Measurements from ENCODE around the gene CHST15.

Gene CHST15

GRCh38 chr10:124079864-124080263 lies 13.5 kb downstream of the CHST15 start:
- DNase-seq: no peak

DNA sequence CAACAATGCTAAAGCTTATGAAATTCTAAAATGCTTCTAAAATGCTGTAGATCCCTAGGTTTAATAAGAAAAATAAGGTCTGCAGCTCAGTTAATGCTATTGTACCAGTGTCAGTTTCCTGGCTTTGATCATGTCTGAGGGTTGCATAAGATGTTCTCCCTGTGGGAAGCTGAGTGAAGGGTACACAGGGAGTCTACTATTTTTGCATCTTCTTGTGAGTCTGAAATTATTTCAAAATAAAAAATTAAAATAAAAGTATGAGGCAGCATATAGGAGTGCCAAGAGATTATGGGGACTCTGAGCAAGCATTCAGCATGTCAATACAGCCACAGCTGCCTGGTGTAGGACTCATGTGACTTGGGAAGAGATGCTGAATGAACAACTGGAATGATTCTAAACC lies 14.7 kb downstream of the CHST15 start:
- DNase-seq: no peak

DNA sequence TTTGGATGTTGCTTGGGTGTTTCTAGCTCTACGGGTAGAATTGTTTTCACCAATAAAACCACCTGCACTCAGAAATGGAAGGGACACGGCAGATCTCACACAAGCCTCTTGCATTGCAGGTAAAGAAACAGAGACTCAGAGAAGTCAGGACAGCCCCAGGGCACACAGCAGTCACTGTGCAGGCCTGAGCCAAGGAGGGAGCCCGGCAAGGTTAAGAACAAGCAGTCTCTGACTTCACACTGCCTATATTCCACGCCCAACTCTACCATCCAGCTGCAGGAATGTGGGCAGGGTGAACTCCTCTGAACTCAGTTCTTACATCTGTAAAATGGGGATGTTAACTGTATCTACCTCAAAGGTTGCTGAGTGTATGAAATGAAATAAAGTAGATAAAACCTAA lies 15.4 kb downstream of the CHST15 start:
- no peak for DNase-seq

- DNase-seq: no peak
These were observed 16.0 kb downstream of the CHST15 start for GRCh38 chr10:124077208-124077993.

GRCh38 chr10:124076148-124076733 lies 17.2 kb downstream of the CHST15 start:
- no peak for DNase-seq

- DNase-seq: no peak
These were observed 18.0 kb downstream of the CHST15 start for GRCh38 chr10:124075231-124075955.

DNA sequence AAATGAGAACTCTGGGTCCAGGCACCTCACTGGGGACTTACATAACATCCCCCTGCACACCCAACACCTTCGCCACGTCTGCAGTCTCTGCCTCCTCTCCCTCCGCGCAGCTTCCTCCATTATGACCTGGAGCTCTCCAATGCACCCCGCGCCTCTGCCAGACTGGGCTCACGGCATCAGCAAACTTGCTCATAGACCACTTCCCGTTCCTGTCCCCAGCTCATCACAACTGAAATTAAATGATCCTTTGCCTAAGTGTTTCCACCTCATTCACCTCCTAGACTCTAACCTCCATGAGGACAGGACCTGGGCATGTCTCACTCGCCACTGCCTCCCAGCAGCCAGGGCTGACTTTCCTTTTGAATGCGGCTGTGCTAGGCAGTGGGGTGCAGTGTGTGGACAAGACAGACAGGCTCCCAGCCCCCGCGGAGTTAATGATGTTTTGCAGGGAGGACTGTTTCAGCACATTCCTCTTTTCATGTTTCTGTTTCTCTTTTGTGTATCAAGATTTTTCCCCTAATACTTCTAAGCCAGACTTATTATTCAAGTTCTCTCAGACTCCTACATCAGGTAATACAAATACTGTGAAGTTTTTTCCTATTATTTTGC lies 18.8 kb downstream of the CHST15 start:
- DNase-seq: peak; percentile 47

DNA sequence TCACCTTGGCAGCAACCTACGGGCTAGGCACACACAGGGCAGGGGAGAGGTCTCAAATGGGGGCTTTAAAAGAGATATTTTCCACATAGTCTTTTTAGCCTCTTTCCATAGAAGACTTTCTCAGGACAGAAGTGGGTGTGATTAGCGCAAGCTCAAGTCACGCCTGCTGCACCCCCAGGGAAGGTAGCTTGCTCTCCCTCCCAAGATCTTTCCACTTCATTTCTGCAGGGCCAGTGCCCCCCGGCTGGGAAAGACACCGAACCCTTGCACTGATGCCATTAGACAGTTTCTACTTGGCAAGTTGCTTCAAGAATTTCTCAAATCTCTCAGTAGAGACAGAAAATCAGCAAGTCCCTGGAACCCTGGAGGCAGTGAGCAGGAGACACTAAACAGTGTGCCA lies 19.4 kb downstream of the CHST15 start:
- no peak for DNase-seq

GRCh38 chr10:124072541-124072940 lies 20.9 kb downstream of the CHST15 start:
- DNase-seq: no peak

- no peak for DNase-seq
These were observed 21.3 kb downstream of the CHST15 start for GRCh38 chr10:124072106-124072505.

GRCh38 chr10:124071141-124071540 lies 22.3 kb downstream of the CHST15 start:
- DNase-seq: no peak

GRCh38 chr10:124070666-124071065 lies 22.7 kb downstream of the CHST15 start:
- DNase-seq: no peak

DNA sequence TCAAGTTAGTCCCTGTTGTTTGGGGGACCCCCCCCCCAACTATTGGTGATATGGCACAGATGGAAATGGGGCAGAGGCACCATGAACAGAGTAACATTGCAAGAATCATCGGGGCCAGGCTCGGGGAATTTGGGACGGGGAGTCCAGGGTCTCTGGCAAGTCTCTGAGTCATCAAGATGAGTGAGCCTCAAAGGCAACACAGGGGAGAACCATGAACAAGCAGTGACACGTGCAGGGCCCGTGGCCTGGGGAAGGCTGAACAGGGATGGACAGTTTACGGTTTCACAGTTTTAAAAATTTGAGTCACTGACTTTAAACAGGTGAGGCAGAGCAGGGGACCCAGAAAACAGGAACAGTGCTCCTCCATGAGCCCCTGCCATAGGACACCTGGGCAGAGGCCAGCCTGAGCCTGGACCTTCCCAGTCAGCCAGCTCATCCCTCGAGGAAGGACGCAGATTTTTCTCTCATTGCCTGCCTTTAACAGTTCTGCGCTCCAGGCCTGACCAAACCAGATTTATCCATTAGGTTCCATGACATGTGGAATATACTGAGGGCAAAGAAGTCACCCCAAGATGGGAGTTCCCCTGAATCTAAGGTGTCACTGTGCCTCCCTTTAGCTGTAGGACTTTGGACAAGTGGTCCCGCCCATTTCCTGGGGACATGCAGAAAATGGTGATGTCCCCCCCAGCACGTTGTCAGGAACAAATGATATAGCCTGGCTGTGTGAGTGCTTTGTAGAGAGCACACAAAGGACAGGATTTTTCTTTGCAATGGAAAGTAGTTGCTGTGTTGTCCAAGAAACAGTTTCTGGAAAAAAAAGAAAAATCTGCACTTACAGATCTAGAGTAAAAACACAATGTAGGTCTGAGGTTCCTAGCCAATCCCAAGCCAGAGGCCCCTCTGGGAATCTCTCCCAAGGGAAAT lies 23.8 kb downstream of the CHST15 start:
- DNase-seq: no peak

DNA sequence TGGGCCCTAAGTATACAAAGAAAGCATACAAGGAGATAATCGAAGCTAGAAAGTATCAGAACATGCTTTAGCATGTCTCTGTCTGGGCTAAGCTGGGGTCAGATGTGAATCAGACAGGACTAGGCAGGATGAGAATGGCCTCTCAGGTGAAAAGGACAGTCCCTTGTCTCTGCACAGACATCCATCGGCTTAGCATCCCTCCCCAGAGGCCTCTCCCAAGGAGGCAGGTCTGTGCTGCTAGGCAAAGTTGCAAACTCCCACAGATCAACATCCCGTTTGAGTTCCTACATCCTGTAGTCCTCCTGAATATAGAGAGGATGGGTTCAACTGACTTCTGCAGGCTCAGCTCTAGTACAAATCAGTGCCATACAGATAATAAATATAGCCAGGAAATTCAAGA lies 24.5 kb downstream of the CHST15 start:
- DNase-seq: no peak

- no peak for DNase-seq
These were observed 25.5 kb downstream of the CHST15 start for GRCh38 chr10:124067825-124068400.

DNA sequence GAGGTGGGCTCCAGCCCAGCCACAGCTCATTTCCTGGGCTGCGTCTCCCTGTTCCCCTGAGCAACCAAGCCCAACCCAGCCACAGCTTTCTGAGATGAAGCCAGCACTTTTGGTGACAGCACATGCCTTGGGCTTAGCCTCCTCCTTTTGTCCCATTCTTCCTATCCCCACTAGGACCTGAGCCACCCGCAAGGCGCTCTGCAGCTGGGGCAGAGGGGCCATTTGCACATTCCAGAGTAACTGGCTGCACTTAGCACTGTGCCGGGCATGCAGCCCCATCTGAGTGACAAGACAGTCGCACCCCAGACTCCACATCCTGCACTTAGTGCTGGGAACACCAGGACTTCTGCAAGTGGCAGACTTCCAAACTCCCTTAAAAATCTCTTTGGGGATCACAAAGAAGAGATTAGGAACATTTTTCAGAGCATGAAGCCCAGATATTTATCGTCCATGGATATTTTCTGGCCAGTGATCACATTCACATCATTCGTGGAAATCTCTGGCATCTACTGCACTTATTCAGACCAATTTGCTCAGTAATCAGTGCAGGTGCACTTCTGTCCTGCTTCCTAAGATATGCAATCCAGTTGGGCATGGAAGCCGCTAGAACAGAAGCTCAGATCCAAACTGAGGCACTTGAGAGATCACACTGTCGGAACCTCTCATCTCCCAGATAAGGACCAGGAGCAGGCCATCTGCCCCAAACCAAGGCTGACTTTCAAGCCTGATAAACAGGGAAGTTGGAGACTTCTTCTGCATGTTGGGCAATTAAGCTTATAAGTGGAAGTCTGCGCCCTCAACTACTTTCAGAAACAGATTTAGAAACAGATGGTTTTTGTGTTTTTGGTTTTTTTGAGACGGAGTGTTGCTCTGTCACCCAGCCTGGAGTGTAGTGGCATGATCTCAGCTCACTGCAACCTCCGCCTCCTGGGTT lies 26.4 kb downstream of the CHST15 start:
- DNase-seq: no peak

GRCh38 chr10:124066126-124066700 lies 27.2 kb downstream of the CHST15 start:
- no peak for DNase-seq

GRCh38 chr10:124065382-124066125 lies 27.8 kb downstream of the CHST15 start:
- DNase-seq: no peak

- peak; percentile 52 for DNase-seq
These were observed 28.7 kb downstream of the CHST15 start for GRCh38 chr10:124064676-124065075.

Data from CD4-positive, alpha-beta T cell treated with Interleukin-15 for 1 hour (primary cell).